ENCODE results near the gene TET2. TPM values are rescaled to one million over a fixed set of nuclear protein-coding genes. Genes with fewer than 3 reads are reported as not detected.
A peak's percentile ranks its signal among the peaks of the same experiment; 100 is the strongest.

TET2 gene
- total RNA-seq, 4 donors from 2014 or later = 30.3 to 57.6 (median 38.8) TPM

DNA sequence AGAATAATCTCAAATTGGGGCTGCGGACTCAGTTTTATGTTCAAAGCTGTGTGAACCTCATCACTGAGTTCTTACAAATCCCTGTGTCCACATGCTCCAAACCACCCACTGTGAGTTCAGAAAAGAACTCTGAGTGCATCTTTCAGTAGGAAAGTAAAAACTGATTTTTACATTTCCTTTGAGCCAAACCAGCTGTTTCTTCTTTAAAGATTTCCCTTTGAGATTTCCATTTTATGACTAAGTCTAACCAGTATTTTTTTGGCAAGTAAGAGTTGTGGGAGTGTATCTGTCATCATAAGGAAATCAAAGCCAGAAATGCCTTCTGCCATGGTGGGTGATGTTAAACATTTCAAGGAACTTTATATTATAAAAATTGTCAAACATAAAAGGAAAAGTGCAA, 100.0 kb downstream of the TET2 start:
- Histone ChIP-seq H3K36me3 (peaks cover 0 to 17% (median 0%) of the 10 kb centered on the region in 3 donors), H3K4me1 (no peaks in the 10 kb centered on the region), H3K27ac (no peak overlapping the region), H3K9me3 (no peaks in the 10 kb centered on the region), H3K4me3 (no peak overlapping the region), H3K27me3 (no peaks in the 10 kb centered on the region)
- TF ChIP-seq, protein P1, sequence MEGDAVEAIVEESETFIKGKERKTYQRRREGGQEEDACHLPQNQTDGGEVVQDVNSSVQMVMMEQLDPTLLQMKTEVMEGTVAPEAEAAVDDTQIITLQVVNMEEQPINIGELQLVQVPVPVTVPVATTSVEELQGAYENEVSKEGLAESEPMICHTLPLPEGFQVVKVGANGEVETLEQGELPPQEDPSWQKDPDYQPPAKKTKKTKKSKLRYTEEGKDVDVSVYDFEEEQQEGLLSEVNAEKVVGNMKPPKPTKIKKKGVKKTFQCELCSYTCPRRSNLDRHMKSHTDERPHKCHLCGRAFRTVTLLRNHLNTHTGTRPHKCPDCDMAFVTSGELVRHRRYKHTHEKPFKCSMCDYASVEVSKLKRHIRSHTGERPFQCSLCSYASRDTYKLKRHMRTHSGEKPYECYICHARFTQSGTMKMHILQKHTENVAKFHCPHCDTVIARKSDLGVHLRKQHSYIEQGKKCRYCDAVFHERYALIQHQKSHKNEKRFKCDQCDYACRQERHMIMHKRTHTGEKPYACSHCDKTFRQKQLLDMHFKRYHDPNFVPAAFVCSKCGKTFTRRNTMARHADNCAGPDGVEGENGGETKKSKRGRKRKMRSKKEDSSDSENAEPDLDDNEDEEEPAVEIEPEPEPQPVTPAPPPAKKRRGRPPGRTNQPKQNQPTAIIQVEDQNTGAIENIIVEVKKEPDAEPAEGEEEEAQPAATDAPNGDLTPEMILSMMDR (IDR thresholded peaks at IDR 0.05) = no peak
- no peak for TF ChIP-seq POLR2A (IDR thresholded peaks at IDR 0.05)
- no peak for DNase-seq

DNA sequence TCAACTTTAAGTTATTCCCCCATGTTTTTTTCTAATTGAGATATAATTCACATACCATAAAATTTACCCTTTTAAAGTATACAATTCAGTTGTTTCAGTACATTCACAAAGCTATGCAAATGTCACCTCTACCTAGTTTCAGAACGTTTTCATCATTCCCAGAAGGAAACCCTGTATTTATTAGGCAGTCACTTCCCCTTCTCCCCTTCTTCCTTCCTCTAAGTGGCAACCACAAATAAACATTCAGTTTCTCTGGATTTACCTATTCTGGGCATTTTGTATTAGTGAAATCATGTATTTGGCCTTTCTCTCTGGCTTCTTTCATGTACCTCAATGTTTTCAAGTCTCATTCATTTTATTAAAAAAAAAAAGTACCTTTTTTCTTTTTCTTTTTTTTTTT, 101.9 kb downstream of the TET2 start:
- TF ChIP-seq, protein P1 (IDR thresholded peaks at IDR 0.05) = no peak
- no peak for TF ChIP-seq POLR2A (IDR thresholded peaks at IDR 0.05)
- H3K4me3 ChIP-seq = no peak overlapping the region
- peaks cover 0 to 16% (median 0%) of the 10 kb centered on the region in 3 donors for H3K36me3 ChIP-seq
- no peak for DNase-seq
- no peaks in the 10 kb centered on the region for H3K27me3 ChIP-seq
- H3K4me1 ChIP-seq = no peaks in the 10 kb centered on the region
- H3K27ac ChIP-seq = no peak overlapping the region
- no peaks in the 10 kb centered on the region for H3K9me3 ChIP-seq

DNA sequence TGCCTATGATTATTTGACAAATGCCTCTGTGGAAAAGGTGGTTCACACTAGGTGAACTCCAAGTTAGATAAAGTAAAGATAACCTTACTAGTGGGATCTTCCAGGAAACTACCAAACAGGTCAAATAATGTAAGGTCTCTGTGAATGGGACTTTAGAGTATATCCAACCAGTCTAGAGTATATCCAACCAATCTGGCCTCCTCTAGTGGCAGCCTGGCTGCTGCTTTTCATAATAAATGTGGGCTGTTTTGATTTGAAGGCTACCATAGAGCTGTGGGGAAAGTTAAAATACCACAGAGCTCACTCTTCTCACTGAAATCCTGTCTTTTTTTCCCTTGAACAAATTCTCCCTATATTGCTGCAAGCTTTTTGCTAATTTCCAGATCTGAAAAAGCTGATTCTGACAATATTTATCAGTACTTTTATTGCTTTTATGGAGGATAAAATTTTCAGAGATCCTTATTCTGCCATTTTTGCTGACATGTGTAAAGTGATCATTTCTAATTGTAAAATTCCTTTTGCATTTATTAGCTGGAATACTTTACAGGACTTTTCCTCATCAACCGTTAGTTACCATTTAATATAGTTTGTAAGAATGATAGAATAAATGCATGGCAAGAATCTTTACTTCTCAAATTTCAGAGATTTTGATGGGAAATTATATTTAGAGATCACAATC, 111.3 kb downstream of the TET2 start:
- Histone ChIP-seq H3K27me3 (no peaks in the 10 kb centered on the region), H3K27ac (no peak overlapping the region), H3K36me3 (peaks cover 0 to 34% (median 0%) of the 10 kb centered on the region in 3 donors), H3K4me3 (no peak overlapping the region), H3K9me3 (no peaks in the 10 kb centered on the region), H3K4me1 (no peaks in the 10 kb centered on the region)
- TF ChIP-seq, protein P1 (IDR thresholded peaks at IDR 0.05) = peak in 3 of 6 experiments; percentile 19 to 29 (median 24)
- no peak for TF ChIP-seq POLR2A (IDR thresholded peaks at IDR 0.05)
- DNase-seq = no peak

DNA sequence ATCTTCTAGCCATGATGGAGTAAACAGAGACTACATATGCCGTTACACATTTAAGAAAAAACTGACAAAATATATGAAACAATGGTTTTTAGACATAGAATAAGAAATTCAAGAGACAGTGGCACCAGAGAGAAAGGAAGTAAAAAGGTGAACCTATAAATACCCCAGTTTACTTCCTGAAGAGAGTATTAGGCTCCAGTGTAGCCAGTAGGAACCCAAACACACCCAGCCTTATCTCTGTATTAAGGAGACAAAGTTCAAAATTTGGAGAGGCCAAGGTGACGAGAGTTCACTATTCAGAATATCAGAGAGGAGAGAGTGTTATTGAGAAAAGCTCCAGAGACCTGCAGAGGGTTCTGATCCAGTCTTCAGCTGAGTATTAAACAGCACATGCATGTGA, 119.0 kb downstream of the TET2 start:
- Histone ChIP-seq H3K9me3 (no peaks in the 10 kb centered on the region), H3K27me3 (no peaks in the 10 kb centered on the region), H3K27ac (no peak overlapping the region), H3K4me1 (no peaks in the 10 kb centered on the region), H3K4me3 (no peak overlapping the region), H3K36me3 (peaks cover 0 to 31% (median 0%) of the 10 kb centered on the region in 3 donors)
- no peak for TF ChIP-seq POLR2A (IDR thresholded peaks at IDR 0.05)
- TF ChIP-seq, protein P1 (IDR thresholded peaks at IDR 0.05) = no peak
- no peak for DNase-seq

DNA sequence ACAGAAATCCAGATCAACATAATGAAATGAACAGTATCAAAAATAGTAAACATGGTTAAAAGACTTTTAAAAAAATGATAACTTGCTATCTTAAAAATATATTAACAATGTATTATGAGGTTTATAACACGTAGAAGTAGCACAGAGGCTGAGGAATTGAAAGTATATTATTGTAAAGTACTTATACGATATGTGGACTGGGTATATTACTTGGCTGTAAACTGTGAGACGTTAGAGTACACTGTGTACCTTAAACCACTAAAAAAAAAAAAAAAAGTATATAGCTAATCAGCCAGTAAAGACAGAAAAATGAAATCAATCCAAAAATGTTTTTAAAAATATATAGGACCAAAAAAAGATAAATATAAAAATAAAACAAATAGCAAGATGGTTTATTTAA, 120.6 kb downstream of the TET2 start:
- Histone ChIP-seq H3K36me3 (peaks cover 0 to 34% (median 0%) of the 10 kb centered on the region in 3 donors), H3K4me1 (no peaks in the 10 kb centered on the region), H3K27me3 (no peaks in the 10 kb centered on the region), H3K9me3 (no peaks in the 10 kb centered on the region), H3K4me3 (no peak overlapping the region), H3K27ac (no peak overlapping the region)
- DNase-seq = no peak
- TF ChIP-seq POLR2A (IDR thresholded peaks at IDR 0.05) = no peak
- TF ChIP-seq, protein P1 (IDR thresholded peaks at IDR 0.05) = no peak
